Raji (cell line): Measurements from ENCODE around the gene ITGAL.
A peak's percentile ranks its signal among the peaks of the same experiment; 100 is the strongest.

Experiments
- POLR2A ChIP-seq: IDR thresholded peaks from 2 replicates; pipeline ENCODE4 v1.6.1; 2011; ENCODE audit warnings: low read depth, low read length, control low read depth; ENCODE audit not compliant: insufficient read depth

ITGAL gene

DNA sequence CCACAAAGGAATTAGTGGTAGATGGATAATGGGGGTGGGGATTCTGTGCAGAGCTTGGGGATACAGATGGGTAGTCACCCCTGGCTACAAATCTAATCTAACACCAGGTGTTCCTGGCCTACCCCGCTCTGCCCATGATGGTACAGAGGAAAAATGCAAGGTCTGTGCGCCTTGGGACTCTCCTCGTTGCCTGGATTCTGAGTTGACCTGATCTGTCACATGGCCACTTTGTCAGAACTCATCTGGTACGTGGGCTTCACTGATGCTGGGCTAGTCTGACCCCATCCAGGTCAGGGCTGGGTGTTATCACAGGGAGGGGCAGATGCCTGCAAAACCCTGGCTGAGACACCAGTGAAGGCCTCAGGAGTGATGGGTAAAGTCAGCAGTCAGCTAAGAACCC is 80.4 kb downstream of the ITGAL start:
- TF ChIP-seq POLR2A: no peak

DNA sequence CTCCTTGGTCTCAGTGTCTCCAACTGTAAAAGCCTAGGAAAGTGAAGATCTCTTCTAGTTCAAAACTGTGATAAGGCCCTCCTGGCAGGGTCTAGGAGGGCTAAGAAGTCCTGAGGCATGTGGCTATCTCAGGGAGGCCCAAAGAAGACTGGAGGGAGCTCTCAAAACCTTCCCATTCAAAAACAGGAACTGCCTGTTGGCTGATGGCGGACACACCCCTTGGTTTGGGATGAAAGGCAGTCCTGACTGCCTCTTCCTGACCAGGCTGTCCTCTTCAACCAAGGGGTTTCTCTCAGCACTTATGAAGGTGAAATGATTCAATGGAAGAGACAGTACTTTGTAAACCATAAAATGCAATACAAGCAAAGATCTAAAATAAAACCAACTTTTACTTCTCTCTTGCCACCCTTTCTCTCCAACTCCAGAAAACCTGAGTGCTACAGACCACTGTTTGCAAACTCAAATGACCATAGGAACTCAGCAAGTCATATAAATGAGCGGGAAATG is 80.9 kb downstream of the ITGAL start:
- TF ChIP-seq POLR2A: no peak

DNA sequence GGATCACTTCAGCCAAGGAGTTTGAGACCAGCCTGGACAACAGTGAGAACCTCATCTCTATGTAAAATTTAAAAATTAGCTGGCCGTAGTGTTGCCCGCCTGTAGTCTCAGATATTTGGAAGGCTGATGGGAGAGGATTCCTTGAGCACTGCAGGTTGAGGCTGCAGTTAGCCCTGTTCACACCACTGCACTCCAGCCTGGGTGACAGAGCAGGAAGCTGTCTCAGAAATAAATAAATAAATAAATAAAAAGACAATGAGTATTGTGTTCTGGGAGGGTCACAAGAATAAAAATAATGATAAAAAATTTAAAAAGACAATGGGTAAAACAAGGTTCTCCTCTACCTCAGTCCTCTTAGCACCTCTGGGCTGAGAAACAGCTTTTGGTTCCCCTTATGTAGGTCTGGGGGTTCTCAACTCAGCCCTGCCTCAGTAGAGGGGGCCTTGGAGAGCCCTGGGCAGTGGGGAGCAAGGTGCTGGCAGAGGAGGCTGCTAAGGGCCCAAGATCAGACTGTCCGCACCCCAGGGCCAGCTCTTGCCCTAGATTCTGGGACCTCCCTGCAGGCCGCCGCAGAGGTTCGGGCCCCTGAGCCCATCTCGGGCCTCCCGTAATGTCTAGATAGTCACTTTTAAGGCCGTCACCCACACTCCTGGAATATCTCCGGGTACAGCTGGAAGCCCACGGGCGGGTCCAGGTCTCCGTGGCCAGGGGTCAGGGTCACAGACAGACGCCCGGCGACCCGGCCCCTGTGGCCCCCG is 82.2 kb downstream of the ITGAL start:
- TF ChIP-seq POLR2A: no peak

DNA sequence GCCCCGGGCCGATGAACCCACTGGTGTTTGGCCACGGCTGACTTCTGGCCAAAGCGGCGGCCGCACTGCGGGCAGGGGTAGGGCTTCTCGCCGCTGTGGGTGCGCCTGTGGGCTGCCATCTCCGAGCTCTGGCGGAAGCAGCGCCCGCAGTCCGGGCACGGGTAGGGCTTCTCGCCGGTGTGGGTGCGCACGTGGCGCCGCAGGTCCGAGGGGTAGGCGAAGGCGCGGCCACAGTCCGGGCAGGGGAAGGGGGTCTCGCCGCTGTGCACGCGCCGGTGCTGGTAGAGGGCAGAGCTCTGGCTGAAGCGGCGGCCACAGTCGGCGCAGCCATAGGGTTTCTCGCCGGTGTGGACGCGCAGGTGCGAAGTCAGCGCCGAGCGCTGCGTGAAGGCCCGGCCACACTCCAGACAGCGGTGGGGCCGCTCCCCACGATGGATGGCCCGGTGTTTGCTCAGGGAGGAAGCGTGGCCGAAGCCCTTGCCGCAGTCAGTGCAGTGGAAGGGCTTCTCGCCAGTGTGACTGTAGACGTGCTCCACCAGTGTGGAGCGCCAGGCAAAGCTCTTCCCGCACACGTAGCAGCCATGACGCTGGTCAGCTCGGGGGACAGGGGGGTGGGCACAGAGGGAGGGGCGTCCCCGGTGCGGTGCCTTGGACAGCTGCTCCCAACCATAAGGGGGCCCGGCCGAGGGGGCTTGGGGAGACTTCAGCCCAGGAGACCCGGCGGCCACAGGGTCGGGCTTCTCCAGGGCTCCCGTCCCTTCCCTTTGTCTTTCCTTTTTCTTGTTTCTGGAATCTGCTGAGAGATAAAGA is 83.0 kb downstream of the ITGAL start:
- no peak for TF ChIP-seq POLR2A

DNA sequence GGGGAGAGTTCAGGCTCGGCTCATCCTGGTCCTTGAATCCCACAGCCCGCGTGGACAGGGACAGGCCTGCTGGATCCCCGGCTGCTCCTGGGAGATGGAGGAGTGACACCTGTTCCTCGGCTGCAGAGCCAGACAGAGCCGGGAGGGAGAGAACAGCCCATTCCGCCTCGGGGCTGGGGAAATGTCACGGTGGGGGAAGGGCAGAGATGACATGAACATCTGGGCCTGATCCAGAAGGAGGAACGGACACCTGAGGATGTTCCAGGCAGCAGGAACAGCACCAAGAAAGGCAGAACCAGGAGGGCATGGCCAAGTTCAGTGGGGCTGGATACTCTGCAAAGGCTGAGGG is 83.6 kb downstream of the ITGAL start:
- no peak for TF ChIP-seq POLR2A

DNA sequence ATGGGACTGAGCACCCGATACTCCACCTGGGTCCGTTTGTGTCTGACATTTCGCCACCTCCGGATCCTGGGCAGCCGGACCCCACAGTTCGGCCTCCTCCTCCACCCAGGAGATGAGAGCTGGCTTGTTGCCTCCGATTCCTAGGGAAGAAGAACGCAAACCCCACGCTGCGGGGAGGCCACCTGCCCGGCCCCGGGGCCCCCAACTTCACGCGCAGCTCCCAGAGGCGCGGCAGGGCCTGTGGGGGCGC is 85.1 kb downstream of the ITGAL start:
- TF ChIP-seq POLR2A: no peak; the same call in 1 of the 2 replicates

DNA sequence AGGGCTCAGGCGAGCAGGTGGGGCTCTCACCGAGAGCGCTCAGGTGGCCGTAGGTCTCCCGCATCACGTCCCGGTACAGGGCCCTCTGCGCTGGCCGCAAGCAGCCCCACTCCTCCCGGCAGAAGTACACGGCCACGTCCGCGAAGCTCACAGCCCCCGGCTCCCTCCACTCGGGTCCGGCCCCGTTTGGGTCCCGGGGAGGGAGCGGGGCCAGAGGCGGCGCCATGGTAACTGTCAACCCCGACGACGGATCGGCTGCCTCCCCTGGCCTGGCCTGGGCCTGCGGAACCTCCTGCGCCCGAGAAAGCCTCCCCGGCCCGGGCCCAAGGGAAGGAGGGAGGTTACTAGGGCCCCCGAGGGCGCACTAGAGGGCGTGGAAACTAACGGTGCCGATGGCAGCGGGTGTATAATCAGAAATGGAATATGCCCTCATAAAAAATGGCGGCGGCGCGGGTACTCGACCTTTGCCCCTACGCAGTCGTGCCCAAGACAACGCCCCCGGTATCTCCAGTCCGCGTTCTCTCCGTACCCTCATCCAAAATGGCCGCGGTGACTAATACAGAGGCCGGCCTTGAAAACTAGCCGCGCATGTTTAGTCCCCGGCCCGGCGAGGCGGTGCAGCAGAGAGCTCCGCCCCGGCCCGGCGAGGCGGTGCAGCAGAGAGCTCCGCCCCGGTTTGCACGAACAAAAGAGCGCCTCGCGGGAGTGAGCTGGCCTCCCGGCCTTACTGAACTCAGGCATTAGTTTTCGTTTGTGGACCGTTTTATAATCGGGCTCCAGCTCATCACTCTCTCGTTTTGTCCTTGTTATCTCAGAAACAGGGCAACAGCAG is 85.6 kb downstream of the ITGAL start, which contains the start of gene ZNF764:
Gene ZNF764, minus strand, starts transcription at position 418 of the 832 bp plus-strand sequence. Its CDS starts 192 bp downstream, at position 226.
- TF ChIP-seq POLR2A: peak; percentile 76

DNA sequence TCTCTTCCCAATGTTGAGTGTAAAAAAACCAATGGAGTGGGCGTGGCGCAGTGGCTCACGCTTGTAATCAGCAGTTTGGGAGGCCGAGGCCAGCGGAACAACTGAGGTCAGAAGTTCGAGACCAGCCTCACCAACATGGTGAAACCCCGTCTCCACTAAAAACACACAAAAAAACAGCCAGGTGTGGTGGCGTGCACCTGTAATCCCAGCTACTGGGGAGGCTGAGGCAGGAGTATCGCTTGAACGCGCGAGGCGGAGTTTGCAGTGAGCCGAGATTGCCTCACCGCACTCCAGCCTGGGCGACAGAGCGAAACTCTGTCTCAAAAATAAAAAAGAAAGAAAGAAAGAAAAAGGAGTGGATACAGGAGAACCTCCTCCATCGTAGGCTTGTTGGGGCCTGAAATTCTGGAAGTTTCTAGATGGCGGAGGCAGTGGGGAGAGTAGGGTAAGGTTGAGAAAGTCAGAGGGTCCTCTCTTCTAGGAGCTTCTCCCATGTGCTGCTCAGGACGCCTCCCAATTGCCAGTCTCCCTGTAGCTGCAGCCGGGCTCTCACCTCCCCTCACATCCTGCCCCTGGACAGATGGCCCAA is 86.3 kb downstream of the ITGAL start:
- TF ChIP-seq POLR2A: no peak

DNA sequence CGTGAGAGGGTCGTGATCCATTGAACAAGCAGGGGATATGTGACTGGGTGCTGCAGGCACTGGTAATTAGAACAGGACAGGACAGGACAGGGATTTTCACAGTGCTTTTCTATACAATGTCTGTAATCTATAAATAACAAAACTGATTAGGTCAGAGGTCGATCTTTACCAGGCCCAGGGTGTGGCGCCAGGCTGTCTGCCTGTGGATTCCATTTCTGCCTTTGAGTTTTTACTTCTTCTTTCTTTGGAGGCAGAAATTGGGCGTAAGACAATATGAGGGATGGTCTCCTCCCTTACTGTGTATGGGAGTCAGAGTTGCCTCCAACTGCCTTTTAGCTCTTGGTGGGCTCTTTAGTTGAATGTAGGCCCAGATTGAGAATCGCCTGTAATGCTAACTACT is 87.1 kb downstream of the ITGAL start:
- no peak for TF ChIP-seq POLR2A

DNA sequence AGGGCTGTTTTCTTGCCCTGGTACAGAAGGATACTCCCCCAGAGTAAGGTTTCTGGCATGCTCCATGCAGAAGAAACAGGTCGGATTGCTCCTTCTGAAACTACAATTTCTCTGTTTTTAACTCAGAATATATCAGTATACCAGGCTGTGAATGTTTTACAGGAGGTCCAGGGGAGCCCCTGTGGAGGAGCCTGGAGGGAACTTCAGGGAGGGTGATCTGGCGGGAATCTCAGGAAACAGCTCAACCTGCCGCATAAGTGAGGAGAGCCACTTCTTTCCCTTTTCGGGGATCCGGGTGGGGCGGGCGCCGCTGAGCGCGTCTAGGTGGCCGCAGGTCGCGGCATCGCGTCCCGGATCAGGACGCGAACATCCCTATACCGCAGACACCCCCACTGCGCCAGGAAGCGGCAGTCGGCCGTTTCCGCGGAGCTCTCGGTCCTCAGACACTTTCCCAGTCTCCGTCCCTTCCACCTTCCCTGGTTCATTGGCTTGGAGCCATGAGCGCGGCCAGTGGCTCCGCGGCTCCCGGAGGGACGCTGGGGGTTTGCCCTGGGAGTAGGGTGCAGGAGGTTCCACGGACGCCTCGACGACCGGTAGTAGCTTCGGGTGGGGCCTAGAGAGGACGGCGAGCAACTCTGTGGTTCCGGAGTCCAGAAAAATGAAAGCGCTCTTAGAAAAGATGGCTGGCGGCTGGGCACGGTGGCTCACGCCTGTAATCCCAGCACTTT is 88.7 kb downstream of the ITGAL start:
- TF ChIP-seq POLR2A: no peak

DNA sequence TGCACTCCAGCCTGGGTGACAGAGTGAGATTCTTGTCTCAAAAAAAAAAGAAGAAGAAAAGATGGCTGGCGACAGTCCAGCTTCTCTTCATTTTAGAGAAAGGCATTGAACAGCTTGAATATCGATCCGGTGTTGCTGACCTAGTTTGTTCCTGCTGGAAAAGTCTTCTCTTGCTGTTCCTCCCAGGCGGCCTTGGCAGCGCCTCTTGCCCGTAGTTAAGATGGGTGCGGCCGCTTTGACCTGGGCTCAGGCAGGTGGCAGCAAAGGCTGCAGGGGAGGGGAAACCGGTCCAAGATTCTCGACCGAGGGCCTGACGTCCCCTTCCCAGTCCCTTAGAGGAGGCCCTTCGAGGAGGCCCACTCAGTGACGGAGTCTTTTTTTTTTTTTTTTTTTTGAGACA is 89.5 kb downstream of the ITGAL start:
- no peak for TF ChIP-seq POLR2A

DNA sequence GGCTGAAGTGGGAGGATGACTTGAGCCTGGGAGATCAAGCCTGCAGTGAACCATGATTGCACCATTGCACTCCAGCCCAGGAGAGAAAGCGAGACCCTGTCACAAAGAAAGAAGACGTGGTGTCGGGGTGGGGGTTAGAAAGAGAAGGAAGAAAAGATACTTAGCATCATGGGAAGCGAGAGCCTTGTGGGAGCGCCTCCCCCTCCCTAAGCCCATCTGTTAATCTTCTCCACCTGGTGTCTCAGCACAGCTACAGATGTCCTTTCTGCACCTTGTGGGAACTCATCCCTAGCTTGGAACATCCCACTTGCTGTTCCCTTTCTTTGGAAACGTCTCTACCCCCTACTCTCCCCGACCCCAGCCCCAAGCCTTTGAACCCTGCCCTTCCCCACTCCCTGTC is 93.0 kb downstream of the ITGAL start:
- no peak for TF ChIP-seq POLR2A

DNA sequence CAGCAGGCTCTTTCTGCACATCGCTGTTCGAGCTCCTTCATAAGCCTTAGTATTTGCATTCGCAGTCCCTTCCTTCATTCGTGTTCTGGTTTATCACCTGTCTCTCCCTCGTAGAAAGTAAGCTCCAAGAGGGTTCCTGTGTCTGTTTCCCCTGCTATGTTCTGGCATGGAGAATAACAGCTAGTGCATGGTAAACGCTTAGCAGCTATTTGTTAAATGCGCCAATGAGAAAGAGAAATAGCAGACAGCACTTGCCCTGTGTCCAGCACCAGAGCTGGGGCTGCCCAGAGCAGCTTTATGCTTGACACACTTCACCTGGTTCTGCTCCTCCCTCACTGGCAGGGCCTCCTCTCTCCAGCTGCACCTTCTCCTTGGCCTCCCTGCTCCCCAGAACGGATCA is 93.4 kb downstream of the ITGAL start:
- TF ChIP-seq POLR2A: no peak

DNA sequence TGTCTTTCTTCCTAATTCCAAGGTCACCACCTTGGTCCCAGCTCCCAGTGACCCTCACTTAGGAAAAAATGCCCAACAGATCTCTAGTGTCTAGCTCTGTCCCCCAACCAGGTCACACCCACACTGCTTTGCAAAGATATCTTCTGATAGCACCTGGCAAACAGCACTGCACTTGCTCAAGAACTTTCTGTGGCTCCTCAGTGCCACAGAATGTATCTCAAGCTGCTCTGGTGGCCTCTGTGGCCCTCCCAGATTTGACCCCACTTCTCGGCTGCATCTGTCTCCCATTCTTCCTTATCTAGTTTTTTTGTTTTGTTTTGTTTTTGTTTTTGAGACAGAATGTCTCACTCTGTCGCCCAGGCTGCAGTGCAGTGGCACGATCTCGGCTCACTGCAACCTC is 94.0 kb downstream of the ITGAL start:
- no peak for TF ChIP-seq POLR2A

DNA sequence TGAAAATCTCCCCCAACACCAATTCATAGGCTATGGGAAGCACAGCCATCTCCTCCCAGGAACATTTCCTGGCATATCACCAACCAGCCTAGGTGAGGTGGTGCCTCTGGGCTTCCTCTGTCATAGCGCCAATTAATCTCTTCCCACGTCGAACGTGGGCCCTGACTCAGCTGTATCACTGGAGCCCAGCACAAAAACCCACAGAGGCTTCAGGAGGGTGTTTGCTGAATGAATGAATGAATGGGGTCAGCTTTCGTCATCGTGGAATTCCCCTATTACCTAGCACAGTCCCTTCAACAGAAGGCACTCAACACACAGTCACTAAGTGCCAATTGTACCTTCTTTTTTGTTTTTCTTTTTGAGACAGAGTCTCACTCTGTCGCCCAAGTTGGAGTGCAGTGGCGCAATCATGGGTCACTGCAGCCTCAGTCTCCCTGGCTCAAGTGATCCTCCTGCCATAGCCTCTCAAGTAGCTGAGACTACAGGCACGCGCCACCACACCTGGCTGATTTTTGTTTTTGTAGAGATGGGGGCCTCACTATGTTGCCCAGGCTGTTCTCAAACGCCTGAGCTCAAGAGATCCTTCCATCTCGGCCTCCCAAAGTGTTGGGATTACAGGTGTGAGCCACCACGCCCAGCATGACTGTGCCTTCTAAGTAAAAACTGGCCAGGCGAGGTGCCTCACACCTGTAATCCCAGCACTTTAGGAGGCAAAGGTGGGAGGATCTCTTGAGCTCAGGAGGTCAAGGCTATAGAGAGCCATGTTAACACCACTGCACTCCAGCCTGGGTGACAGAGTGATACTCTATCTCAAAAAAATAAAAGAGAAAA is 94.8 kb downstream of the ITGAL start:
- TF ChIP-seq POLR2A: no peak
